Heart left ventricle (tissue), 16 donors: Measurements from ENCODE around the gene GPC6. TPM values are rescaled to one million over a fixed set of nuclear protein-coding genes. Genes with fewer than 3 reads are reported as not detected.
A peak's percentile ranks its signal among the peaks of the same experiment; 100 is the strongest.

Experiments used
- ATAC-seq, 4 donors: fragments of 200-7000 bp; cut with Tn5 transposase; one replicate each; pipeline ENCODE4 v1.9.1; 2020 to 2022; ENCODE audit warnings: moderate library complexity in 4 of 4, mild to moderate bottlenecking in 3 of 4, moderate number of reproducible peaks in 1 of 4
- DNase-seq, 5 donors: peaks; one replicate each; pipeline ENCODE4 v3.0.0-alpha.2; 2020
- H3K27ac ChIP-seq, 12 donors: fragments of 200-600 bp; sonication (generic) in 4 of 12; one replicate each; pipeline versions ENCODE4 v1.5.0 to v1.8.0; 2016 to 2022; ENCODE audit warnings: mild to moderate bottlenecking in 2 of 12
- H3K27me3 ChIP-seq, 9 donors: fragments of 200-600 bp; sonication (generic) in 2 of 9; one replicate each; pipeline versions ENCODE4 v1.5.1 to v1.8.0; 2016 to 2022; ENCODE audit warnings: mild to moderate bottlenecking in 3 of 9
- H3K36me3 ChIP-seq, 9 donors: fragments of 200-600 bp; sonication (generic) in 2 of 9; one replicate each; pipeline versions ENCODE4 v1.5.0 to v1.8.0; 2018 to 2022; ENCODE audit warnings: mild to moderate bottlenecking in 2 of 9
- H3K4me1 ChIP-seq, 12 donors: fragments of 200-600 bp; sonication (generic) in 4 of 12; one replicate each; pipeline versions ENCODE4 v1.5.0 to v1.8.0; 2016 to 2022; ENCODE audit warnings: mild to moderate bottlenecking in 3 of 12
- H3K4me3 ChIP-seq, 12 donors: fragments of 200-600 bp; sonication (generic) in 4 of 12; one replicate each; pipeline versions ENCODE4 v1.5.0 to v1.8.0; 2017 to 2022; ENCODE audit warnings: mild to moderate bottlenecking in 9 of 12, moderate library complexity in 4 of 12
- H3K9me3 ChIP-seq, 12 donors: fragments of 200-600 bp; sonication (generic) in 4 of 12; one replicate each; pipeline versions ENCODE4 v1.5.0 to v1.8.0; 2016 to 2022; ENCODE audit warnings: mild to moderate bottlenecking in 1 of 12
- POLR2A ChIP-seq, 2 donors: fragments of 450-650 bp; IDR thresholded peaks; one replicate each; pipeline ENCODE4 v1.6.1; 2017; ENCODE audit warnings: antibody characterized with exemption in 2 of 2, mild to moderate bottlenecking in 2 of 2, moderate library complexity in 2 of 2
- WGBS, 4 donors: extraction: QIAGEN DNeasy Blood & Tissue Kit in 2 of 4; methylation state at CpG; one replicate each; pipeline versions ENCODE4 v1.1.5 to v1.1.7; 2013 to 2018; 5-methylcytosine and 5-hydroxymethylcytosine counted together
- intact Hi-C, 10 donors: fragments of 100-400 bp; cut with DNase I; formaldehyde crosslinking; loops; one replicate each; pipeline versions ENCODE4 v1.11.1 to v1.14.2; 2022
- polyA plus RNA-seq, 2 donors: library from polyadenylated mRNA; stranded (reverse); fragments of 200-250 nt; gene quantifications; one replicate each; pipeline ENCODE4 v1.2.3, GENCODE V29; 2013
- total RNA-seq, 9 donors: library from RNA; depleted of rRNA in 2 of 9; stranded (reverse); fragments of >200 nt in 2 of 9; fragmentation: NEBNext Ultra II Directional in 3 of 9; extraction: Animal tissue kit (Norgen Biotek cat#: 25700) in 3 of 9; gene quantifications; one replicate each; pipeline versions ENCODE4 v1.1.0 to v1.2.4, GENCODE V29; 2016 to 2023
- TF ChIP-seq, protein P1 (sequence below), 12 donors: fragments of 200-600 bp; sonication (generic) in 4 of 12; IDR thresholded peaks; one replicate each; pipeline versions ENCODE4 v1.5.0 to v1.8.0; 2018 to 2022; ENCODE audit warnings: antibody characterized with exemption in 12 of 12, mild to moderate bottlenecking in 5 of 12
- donor health status: ischemic (EF 13 %, LVEDD 7.1; RV severe dilation, severe dysfunction).
- donor health status: healthy with polysubstance abuse.
- donor health status: DM: no; HTN: yes; CAD: no.
- donor health status: DM: no; HTN: no; CAD: no.
- donor health status: ischemic (EF 25% LVEDD 6.9; RV normal size, moderate dysfunction).
- donor health status: ischemic (EF 25% LVEDD 5.7; RV mildly dilated, moderate dysfunction).
- donor health status: healthy.
- donor health status: DM: yes; HTN: yes; CAD: no.
- donor health status: ischemic (EF 35%, LVEDD 5.7; RV mildly dilated, moderate dysfunction).
- donor health status: nonischemic (EF 11% LVEDD 7.7; RV severe dilation, severe dysfunction).
- donor health status: DM: yes; HTN: yes; CAD: no.
- donor health status: PGD.
- donor health status: ischemic (EF 29% LVEDD 5.4; RV normal size, mild dysfunction).
- donor health status: nonischemic (EF 23%, LVEDD 6.1; RV moderate dilation, normal function).

The GPC6 gene
- total and polyA plus RNA-seq, 11 donors: 0.08 to 6.2 (median 2.0) TPM

- 70 to 78% (median 76%) methylated on average over 11 of the region's 11 CpGs for WGBS, 4 donors
- Histone ChIP-seq H3K27me3 (no peaks in the 10 kb centered on the region), H3K9me3 (no peaks in the 10 kb centered on the region), H3K4me3 (no peak overlapping the region), H3K36me3 (no peaks in the 10 kb centered on the region), H3K27ac (no peak overlapping the region), H3K4me1 (no peaks in the 10 kb centered on the region)
- DNase-seq: no peak
- TF ChIP-seq, protein P1, sequence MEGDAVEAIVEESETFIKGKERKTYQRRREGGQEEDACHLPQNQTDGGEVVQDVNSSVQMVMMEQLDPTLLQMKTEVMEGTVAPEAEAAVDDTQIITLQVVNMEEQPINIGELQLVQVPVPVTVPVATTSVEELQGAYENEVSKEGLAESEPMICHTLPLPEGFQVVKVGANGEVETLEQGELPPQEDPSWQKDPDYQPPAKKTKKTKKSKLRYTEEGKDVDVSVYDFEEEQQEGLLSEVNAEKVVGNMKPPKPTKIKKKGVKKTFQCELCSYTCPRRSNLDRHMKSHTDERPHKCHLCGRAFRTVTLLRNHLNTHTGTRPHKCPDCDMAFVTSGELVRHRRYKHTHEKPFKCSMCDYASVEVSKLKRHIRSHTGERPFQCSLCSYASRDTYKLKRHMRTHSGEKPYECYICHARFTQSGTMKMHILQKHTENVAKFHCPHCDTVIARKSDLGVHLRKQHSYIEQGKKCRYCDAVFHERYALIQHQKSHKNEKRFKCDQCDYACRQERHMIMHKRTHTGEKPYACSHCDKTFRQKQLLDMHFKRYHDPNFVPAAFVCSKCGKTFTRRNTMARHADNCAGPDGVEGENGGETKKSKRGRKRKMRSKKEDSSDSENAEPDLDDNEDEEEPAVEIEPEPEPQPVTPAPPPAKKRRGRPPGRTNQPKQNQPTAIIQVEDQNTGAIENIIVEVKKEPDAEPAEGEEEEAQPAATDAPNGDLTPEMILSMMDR (IDR thresholded peaks at IDR 0.05): no peak
- no peak for TF ChIP-seq POLR2A (IDR thresholded peaks at IDR 0.05)
- ATAC-seq: no peak
- intact Hi-C loops: no loop called here
Observed at GRCh38 chr13:94143624-94144350, 917.2 kb downstream of the GPC6 start.

- no peak for ATAC-seq
- no peak for DNase-seq
- H3K27ac ChIP-seq: no peak overlapping the region
- H3K9me3 ChIP-seq: no peaks in the 10 kb centered on the region
- no peaks in the 10 kb centered on the region for H3K4me1 ChIP-seq
- no peaks in the 10 kb centered on the region for H3K27me3 ChIP-seq
- no peaks in the 10 kb centered on the region for H3K36me3 ChIP-seq
- TF ChIP-seq, protein P1 (IDR thresholded peaks at IDR 0.05): no peak
- TF ChIP-seq POLR2A (IDR thresholded peaks at IDR 0.05): no peak
- intact Hi-C loops: no loop called here
- 50 to 66% (median 51%) methylated on average over 2 of the region's 2 CpGs for WGBS, 4 donors
- H3K4me3 ChIP-seq: no peak overlapping the region
Observed at GRCh38 chr13:94145966-94146365, 919.4 kb downstream of the GPC6 start.

- ATAC-seq (no peak), DNase-seq (no peak)
- TF ChIP-seq, protein P1 (IDR thresholded peaks at IDR 0.05): no peak
- no peak for TF ChIP-seq POLR2A (IDR thresholded peaks at IDR 0.05)
- intact Hi-C loops: no loop called here
- no peaks in the 10 kb centered on the region for H3K27me3 ChIP-seq
- WGBS, 4 donors: 94 to 96% (median 95%) methylated on average over 2 of the region's 2 CpGs
- H3K9me3 ChIP-seq: no peaks in the 10 kb centered on the region
- no peaks in the 10 kb centered on the region for H3K4me1 ChIP-seq
- no peaks in the 10 kb centered on the region for H3K36me3 ChIP-seq
- no peak overlapping the region for H3K27ac ChIP-seq
- H3K4me3 ChIP-seq: no peak overlapping the region
Observed at GRCh38 chr13:94153586-94153985, 927.0 kb downstream of the GPC6 start.

DNA sequence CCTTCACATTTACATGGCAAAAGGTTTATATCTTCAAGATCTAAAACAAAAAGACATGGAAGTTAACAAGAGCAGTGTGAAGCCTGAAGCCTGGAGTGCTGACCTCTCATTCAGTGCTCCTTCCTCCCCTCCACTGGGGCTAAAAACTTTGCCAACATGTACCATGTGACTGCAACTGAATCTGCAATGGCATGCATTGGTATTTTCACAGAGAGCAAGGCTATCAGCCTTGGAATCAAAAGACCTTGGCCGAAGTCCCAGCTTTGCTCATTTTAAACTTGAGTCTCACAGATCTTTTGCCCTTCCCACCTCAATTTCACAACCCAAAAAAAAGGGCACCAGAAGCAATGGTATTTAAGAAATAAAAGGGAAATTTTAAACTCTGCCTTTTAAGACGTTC lies 927.8 kb downstream of the GPC6 start:
- H3K4me3 ChIP-seq: no peak overlapping the region
- intact Hi-C loops: no loop called here
- H3K9me3 ChIP-seq: no peaks in the 10 kb centered on the region
- H3K4me1 ChIP-seq: no peaks in the 10 kb centered on the region
- DNase-seq: peak in 1 of 5 donors; percentile 15
- H3K27ac ChIP-seq: no peak overlapping the region
- WGBS, 4 donors: 40 to 58% (median 51%) methylated on average over 2 of the region's 2 CpGs
- ATAC-seq: no peak
- TF ChIP-seq, protein P1 (IDR thresholded peaks at IDR 0.05): no peak
- no peak for TF ChIP-seq POLR2A (IDR thresholded peaks at IDR 0.05)
- no peaks in the 10 kb centered on the region for H3K27me3 ChIP-seq
- H3K36me3 ChIP-seq: no peaks in the 10 kb centered on the region
